ENCODE data around the gene MAML2.
"Not testable (repeated sequence)": the region's sequence is repeated elsewhere in the genome, so short reads cannot be mapped to it uniquely, and the experiment has no call there.

The MAML2 gene

GRCh38 chr11:96273507-96273906, 69.5 kb downstream of the MAML2 start:
- Histone ChIP-seq H3K27me3 (ENCODE audit: insufficient read depth, poor library complexity, severe bottlenecking) (no peaks in the 10 kb centered on the region), H3K4me3 (replicated peaks; ENCODE audit: insufficient read depth, low read length) (no peak overlapping the region), H3K27ac (replicated peaks) (no peak overlapping the region)
- TF ChIP-seq REST (IDR thresholded peaks at IDR 0.05; ENCODE audit: insufficient replicate concordance, low read depth) (no peak), GABPA (IDR thresholded peaks at IDR 0.05; ENCODE audit: low read depth) (no peak), SPI1 (IDR thresholded peaks at IDR 0.05; ENCODE audit: borderline replicate concordance, low read depth) (no peak), CTCF (IDR thresholded peaks at IDR 0.05; ENCODE audit: insufficient read depth, low read length) (no peak), POLR2AphosphoS5 (IDR thresholded peaks at IDR 0.05; ENCODE audit: low read depth) (no peak)
- no peak for DNase-seq (ENCODE audit: low read depth in 1 of 2, low spot score in 1 of 2)

- TF ChIP-seq CTCF (IDR thresholded peaks at IDR 0.05; ENCODE audit: insufficient read depth, low read length) (no peak), POLR2AphosphoS5 (IDR thresholded peaks at IDR 0.05; ENCODE audit: low read depth) (no peak), GABPA (IDR thresholded peaks at IDR 0.05; ENCODE audit: low read depth) (no peak), REST (IDR thresholded peaks at IDR 0.05; ENCODE audit: insufficient replicate concordance, low read depth) (no peak), SPI1 (IDR thresholded peaks at IDR 0.05; ENCODE audit: borderline replicate concordance, low read depth) (no peak)
- Histone ChIP-seq H3K4me3 (replicated peaks; ENCODE audit: insufficient read depth, low read length) (no peak overlapping the region), H3K27me3 (ENCODE audit: insufficient read depth, poor library complexity, severe bottlenecking) (no peaks in the 10 kb centered on the region), H3K27ac (replicated peaks) (no peak overlapping the region)
- no peak for DNase-seq (ENCODE audit: low read depth in 1 of 2, low spot score in 1 of 2)
Observed at GRCh38 chr11:96272529-96273222, 70.3 kb downstream of the MAML2 start.

GRCh38 chr11:96271777-96272176, 71.2 kb downstream of the MAML2 start:
- Histone ChIP-seq H3K4me3 (replicated peaks; ENCODE audit: insufficient read depth, low read length) (no peak overlapping the region), H3K27ac (replicated peaks) (no peak overlapping the region), H3K27me3 (ENCODE audit: insufficient read depth, poor library complexity, severe bottlenecking) (no peaks in the 10 kb centered on the region)
- DNase-seq (ENCODE audit: low read depth in 1 of 2, low spot score in 1 of 2) = no peak
- TF ChIP-seq GABPA (IDR thresholded peaks at IDR 0.05; ENCODE audit: low read depth) (no peak), POLR2AphosphoS5 (IDR thresholded peaks at IDR 0.05; ENCODE audit: low read depth) (no peak), SPI1 (IDR thresholded peaks at IDR 0.05; ENCODE audit: borderline replicate concordance, low read depth) (no peak), REST (IDR thresholded peaks at IDR 0.05; ENCODE audit: insufficient replicate concordance, low read depth) (no peak), CTCF (IDR thresholded peaks at IDR 0.05; ENCODE audit: insufficient read depth, low read length) (no peak)

- H3K4me3 ChIP-seq (replicated peaks; ENCODE audit: insufficient read depth, low read length); H3K27me3 ChIP-seq (ENCODE audit: insufficient read depth, poor library complexity, severe bottlenecking); H3K27ac ChIP-seq (replicated peaks); DNase-seq (ENCODE audit: low read depth in 1 of 2, low spot score in 1 of 2): not testable (repeated sequence)
Observed at GRCh38 chr11:96271352-96271751, 71.6 kb downstream of the MAML2 start.

GRCh38 chr11:96268527-96268926, 74.5 kb downstream of the MAML2 start:
- H3K27ac ChIP-seq (replicated peaks); H3K27me3 ChIP-seq (ENCODE audit: insufficient read depth, poor library complexity, severe bottlenecking); DNase-seq (ENCODE audit: low read depth in 1 of 2, low spot score in 1 of 2); H3K4me3 ChIP-seq (replicated peaks; ENCODE audit: insufficient read depth, low read length): not testable (repeated sequence)

Data from HL-60 (cell line).